GM21526 (cell line): ENCODE data around the gene TAGLN3.

ENCODE experiments used
- ATAC-seq: cut with Tn5 transposase; IDR thresholded peaks from one replicate; pipeline ENCODE4 v1.9.1; 2021; ENCODE audit warnings: moderate library complexity; ENCODE audit not compliant: unreplicated experiment, low FRiP score

TAGLN3 gene

DNA sequence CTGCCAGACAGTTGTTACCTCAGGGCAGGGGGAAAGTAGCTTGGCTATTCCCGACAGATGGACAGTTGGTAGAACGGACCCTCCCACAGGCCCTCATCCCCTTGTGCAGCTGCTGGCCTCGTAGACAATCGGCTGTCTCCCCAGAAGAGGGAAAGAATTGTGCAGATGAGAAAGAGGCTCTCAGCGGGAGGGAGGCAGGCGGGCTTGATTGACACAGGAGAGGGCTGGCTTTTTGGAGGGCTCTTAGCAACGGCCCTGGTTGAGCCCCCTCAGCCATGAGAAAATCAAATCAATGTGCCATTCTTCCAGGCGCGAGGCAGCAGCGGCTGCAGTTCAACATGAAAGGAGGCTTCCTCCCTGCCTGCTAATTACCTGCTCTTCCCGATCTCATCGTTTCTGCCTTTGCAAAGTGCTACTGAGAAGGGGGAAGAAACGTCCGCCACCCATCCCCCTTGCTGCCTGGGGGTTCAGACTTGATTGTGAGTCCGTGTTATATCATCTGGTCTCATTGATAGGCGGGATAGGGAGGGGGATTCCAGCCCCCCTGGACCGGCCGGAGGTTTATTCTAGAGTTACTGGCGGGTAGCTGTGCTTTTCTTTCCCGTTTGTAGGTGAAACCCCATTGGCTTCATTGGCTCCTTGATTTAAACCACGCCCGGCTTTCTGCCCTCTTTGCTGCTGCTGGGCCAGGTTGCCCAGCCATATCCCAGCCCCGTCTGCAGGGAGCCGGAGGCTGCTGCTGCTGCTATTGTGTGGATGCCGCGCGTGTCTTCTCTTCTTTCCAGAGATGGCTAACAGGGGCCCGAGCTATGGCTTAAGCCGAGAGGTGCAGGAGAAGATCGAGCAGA lies at the start of gene TAGLN3:
TAGLN3 (plus strand) TSS at position 287 of the 848 bp plus-strand sequence; CDS start at position 788, 501 bp downstream.
- ATAC-seq: no peak

DNA sequence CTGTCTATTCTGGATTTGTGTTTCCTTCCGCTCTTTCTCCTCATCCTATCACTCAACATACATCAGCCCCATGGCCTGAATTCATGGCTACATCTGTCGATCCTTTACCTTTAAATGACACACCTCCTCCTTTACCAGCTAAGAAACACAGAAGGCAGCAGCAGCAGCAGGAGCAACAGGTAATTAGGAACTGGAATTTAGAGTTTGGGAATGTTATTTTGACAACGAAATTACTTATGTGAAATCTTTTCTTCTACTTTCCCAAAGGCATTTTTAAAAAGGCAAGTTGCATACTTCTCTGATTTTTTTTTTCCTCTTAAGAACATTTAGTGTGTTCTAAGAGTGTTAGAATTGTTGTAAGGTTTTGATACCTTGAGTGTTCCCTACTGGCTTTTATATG lies 49.0 kb upstream of the TAGLN3 start:
- ATAC-seq: no peak

DNA sequence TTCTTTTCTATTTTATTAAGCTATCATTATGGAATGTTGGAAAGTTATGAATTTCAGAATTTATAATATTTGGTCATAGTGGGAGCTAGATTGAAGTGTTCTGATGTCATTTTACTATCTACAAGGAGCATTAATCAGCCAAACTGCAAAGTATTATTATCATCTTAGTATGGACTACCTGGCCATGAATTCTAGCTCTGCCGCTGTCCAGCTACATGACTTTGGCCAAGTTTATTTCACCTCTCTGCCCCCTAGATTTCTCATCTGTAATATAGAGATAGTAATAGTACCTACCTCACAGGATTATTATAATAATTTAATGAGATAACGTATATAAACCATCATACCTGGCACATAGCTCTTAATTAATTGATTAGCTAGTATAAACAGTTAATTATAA lies 47.7 kb upstream of the TAGLN3 start:
- ATAC-seq: no peak

DNA sequence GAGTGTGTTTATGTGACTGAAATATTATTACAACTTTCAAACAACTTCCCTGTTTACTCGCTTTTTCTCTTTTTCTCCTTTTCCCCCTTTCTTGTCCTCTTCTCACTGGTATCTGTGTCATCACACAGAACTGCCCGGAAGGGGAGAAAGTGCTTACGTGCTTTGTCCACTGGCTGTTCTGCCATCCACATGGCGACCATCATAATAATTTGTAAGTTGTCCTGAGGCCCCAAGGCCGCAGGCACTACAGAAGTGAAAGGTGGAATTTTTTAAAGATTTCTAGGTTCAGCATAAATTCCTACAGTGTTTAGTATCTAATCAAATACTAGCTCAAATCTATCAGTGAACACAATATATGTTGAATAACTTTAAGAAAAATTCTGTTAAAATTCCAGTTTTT lies 46.6 kb upstream of the TAGLN3 start:
- ATAC-seq: no peak

DNA sequence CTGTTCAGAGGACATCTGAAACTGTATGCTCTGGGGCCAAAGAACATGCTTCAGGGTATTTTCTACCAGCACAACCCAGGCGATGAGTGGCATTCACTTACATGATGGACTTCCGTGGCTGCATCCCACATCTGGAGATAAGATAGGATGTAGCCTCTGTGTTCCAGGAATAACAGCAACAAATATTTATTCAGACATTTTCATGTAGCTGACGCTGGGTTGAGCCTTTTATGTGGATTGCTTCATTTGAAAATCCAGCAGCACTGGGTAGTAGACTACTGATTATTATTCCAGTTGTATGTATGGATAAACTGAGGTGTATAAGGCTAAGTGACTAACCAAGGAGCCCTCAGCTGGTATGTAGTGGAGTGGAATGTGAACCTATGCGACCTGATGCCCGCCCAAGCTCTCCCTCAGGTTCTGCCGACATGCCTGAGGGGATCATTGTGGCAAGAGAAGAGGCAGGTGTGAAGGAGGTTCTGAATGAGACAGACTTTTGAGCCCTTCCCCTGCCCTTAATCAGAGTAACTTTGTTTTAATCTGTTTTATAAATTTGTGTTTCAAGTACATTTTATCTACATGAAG lies 45.8 kb upstream of the TAGLN3 start:
- ATAC-seq: no peak

DNA sequence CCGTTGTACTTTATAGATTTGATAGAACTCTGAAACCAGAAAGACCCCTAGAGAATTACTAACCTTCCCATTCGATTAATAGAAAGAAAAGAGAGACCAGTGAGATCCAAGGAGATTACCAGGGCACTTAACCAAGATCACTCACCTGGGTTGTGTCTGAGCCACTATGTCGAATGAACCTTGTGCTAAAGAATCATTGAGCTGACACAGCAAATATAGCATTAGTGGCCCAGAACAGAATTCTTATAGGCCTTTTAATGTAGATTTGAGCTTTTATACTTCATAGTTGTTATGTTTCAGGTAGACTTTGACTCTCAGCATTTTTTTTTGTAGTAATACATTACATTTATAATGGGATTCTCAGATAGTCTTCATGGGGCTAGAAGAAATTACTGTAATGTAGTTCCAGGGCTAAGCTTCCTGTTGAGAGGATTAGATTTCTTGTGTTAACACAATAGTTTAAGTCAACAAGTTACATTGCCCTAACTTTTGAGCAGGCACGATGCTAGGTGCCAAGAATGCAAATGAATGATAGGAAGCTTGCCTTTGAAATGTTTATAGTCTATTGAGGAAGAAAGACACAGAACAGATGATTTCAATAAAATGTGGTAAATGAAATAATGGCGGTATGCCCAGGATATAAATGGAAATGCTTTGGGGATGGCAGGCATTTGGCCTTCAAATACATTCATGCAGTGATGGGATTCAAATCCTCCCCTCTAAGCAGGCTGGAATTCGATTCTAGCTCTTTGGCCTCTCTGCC lies 44.3 kb upstream of the TAGLN3 start:
- no peak for ATAC-seq

DNA sequence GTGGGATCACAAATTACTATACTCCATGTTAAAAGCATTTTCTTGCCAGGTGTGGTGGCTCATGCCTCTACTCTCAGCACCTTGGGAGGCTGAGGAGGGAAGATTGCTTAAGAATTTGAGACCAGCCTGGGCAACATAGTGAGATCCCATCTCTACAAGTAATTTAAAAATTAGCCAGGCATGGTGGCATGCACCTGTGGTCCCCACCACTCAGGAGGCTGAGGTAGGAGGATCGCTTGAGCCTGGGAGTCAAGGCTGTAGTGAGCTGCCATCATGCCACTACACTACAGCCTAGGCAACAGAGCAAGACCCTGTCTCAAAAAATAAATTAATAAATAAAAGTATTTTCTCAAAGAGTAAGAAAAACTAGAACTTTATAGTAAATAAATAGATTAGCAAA lies 42.8 kb upstream of the TAGLN3 start:
- no peak for ATAC-seq

DNA sequence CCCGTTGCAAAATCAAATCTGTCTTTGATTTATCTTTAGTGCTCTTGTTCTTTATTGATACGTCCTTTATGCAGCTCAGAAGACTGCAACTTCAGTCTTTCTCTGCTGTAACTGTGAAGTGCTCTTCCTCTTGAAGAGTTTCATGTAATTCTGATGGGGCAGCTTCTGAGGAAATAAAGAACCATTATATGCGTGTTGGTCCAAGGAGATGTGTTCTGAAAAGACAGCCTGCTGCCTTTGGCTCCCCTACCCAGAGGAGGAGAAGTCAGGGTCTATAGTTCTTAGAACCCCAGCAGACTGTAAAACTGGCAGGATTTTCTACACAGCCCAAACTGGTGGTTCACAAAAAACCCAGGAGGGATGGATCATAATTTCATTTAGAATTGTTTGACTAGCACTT lies 42.3 kb upstream of the TAGLN3 start:
- ATAC-seq: no peak

DNA sequence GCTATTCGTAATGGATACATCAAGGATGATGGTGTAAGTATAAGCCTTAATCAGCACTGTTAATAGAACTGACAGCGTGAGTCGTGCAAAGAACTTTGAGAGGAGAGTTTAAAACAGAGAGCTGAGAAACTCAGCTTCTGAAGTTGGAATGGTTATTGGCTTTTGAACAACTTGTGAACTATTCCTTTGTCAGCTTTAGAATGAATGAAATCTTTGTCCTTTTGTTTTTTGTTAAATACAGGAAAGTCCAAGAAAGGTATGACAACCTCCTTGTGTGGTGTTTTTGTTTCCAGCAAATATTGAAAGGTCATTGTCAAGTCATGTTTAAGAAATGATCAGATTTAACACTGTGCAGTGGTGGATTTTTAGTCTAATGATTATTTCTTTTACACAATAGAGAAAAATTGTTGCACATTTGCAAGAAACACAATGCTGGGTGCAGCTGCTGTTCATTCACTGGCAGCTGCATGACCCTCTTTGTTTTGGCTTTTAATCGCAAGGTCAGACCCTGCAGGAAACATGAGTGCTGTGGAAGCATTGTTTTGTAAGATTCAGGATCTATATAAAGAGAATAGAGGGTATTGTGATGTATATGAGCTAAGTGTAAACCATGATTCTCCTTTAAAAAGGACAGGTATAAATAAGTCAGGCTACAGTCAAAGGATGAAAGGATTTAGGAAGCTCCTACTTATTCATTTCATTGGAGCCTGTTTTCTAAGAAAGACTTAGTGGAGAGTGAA lies 41.6 kb upstream of the TAGLN3 start:
- ATAC-seq: no peak

DNA sequence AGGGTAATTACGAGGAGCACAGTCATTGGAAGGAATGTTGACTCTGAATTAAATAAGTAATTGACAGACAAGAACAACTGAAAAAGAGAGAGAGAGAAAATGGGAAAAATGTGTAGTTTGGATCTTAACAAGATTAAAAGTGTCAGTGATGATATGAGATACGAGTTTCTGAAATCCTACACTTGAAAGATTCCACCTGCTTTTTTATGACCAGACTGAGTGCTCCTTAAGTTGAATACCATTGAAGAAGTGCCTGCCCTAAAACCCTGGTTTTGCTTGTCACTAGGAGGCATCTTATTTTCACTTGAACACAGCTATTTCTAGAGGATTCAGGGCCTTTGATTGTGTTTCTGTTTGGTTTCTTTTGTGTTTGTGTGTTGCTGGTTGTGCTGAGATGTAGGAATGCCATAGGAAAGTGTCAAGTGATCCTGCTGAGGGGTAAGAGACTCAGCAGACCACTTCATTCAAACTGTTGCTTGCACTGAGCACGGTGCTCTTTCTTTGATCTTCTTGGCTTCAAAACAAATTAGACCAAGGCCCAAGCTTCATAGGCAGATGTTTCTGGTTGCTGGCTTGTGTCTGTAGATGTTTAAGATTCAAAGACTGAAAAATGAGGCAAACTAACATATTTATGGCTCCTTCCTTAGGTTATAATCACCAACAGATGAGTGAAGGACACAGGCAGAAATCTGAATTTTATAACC lies 37.1 kb upstream of the TAGLN3 start:
- no peak for ATAC-seq

DNA sequence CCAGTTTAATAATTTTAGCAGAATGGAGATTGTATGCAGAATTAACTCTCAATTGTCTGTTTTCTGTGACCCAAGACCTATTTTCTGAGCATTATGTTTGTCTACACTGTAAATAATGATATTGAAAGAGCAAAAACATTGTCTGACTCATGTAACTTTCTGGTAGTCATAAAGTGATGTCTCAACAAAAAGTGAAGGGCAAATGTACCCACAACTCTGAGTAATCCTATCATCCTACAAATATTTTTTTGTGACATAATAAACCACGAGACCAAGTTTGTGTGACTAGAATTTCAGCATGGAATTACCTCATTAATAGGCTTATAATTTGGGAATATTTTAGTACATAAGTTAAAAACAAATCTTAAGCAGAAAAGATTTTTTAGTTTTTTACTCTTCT lies 35.3 kb upstream of the TAGLN3 start:
- ATAC-seq: no peak

DNA sequence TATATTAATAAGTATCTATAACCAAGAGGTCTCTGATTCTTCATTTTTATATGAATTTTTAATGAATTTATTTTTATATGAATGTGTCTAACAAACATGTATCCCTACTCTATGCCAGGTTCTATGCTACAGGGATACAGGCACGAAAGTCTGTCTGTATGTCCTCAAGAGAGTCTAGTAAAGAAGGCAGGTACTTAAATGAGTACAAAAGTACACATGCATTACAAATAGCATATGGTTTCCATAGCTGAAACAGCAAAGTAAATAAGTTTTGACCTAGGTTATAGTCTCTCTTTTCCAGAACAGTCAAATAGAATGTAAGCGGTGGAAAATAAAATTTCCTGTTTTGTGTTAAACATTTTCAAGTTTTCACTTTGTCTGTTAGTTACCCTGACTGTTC lies 33.2 kb upstream of the TAGLN3 start:
- ATAC-seq: no peak

DNA sequence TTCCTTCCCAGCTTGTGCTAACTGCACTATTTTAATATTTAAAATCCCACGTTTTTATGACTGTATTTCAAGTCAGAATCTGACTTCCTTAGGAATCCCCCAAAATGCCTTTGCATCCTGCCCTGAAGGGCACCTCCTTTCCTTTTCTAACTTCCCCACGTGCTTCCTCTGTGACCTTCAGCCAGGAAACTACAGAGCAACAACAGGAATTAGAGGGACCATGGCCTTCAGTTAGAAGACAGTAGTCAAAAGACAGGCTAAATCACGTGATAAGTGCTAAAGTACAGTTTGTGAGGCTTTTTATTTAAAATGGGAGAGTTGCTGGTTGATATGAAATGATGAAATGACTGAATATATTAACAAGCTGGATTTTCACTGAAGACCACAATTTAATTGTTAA lies 31.7 kb upstream of the TAGLN3 start:
- no peak for ATAC-seq

DNA sequence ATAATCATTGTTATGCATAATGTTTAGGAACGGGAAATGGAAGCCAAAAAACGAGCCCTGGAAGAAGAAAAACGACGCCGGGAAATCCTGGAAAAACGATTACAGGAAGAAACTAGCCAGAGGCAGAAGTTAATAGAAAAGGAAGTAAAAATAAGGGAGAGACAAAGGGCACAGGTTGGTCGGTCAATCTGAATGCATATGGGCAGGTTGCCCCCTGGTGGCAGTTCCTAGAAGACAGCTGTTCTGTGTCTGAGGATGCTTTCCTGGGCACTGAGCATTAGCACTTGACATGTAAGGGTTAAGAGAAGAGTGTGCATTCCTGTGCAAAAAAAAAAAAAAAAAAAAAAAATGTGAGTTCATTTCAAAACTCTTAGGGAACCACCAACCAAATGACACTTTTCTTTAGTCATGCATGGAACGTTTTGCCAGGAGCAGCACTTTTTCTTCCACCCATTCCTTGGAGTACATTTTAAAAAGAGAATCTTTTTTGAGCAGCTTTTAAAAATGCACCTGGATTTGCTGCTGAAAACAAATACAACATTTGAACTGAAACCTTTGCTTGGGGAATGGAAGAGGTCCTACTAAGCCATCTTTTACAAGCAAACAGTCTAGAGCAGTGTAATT lies 31.0 kb upstream of the TAGLN3 start:
- peak; percentile 92 for ATAC-seq

DNA sequence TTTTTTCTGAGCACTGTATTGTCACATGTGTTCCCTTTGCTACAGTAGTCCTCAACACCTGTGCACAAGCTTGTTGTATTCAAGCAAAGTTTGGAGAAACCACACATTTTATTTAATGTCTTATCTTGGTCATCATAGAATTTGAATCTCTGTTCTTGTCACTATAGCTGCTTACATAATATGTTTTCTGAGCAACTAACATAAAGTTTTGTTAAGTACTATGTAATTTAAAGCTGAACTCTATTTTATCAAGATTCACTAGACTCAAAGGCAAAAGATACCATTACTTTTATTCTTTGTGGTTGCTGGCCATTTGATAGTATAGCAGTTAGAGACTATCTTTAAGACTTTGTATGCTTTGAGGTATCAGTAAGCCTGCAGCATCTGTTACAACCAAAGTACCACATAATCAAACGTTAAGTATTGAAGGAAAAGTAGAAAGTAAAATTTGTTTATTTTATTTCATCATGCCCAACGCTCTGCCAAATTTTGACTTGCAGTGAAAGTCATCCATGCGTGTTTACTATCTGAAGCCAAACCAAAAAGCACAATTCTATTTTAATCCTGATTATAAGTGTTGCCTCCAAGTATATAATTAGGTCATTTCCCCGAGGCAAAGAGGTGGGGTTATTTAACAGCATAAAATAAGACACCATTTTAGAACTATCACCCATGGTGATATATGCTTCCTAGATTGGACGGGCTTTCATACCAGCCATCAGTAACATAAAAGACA lies 30.2 kb upstream of the TAGLN3 start:
- no peak for ATAC-seq

DNA sequence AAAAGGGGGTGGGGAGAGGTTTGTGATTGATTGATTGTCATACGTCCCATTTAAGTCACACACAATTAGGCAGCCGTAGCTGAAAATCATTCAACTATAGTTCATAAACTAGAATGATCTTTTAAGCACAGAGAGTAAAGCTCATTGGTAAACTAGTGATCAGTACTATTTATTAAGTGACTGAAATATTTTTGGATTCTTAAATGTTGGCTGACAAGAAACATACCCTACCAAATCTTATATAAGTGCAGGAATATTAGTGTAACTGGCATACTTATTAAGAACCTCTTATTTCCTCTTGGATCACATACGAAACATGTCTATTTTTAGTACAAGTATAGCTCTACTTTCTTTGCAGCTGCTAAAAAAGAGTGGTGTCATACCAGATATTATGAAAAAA lies 28.3 kb upstream of the TAGLN3 start:
- no peak for ATAC-seq

DNA sequence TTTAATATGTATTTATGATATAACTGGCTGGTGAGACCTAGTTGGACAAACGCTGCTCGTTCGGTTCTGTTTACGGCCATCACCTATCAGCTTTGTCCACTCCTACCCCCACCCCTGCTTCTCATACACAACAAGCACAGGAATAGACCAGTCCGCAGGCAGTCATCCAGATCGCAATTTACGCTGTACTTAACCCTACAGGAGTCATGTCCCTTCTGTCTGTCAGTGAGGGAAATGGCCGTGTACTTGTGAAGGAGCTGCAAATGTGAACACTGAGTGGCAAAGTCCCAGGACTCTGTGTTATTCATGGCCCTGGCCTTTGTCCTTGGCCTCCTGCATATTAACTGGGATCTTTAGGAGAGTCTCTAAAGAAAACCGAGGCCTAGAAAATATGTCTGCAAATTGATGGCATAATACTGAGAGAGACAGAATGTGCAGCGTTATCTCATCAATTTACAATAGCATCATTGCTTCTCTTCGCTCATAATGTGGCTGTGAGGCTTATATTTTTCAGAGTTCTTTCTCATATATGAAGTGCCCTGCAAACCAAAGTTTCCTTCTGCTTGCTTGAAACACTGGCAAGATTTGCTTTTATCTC lies 27.1 kb upstream of the TAGLN3 start:
- ATAC-seq: no peak

DNA sequence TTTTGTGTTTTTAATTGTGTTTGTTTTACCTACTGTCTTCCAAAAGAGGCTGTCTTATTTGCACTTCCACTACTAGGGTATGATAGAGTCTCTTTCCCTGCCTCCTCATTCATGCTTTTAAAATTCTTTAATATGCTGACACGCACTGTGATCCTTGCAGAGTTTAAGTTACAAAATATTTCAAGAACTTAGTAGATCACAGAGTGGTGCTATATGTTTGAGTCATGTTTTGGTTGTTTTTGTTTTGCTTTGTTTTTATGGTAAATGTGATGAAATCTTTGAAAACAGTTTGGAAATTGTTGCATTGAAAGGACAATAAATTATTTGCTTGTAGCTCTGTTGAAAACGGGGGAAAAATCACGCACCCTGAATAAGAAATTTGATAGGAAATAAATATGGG lies 25.8 kb upstream of the TAGLN3 start:
- ATAC-seq: no peak

DNA sequence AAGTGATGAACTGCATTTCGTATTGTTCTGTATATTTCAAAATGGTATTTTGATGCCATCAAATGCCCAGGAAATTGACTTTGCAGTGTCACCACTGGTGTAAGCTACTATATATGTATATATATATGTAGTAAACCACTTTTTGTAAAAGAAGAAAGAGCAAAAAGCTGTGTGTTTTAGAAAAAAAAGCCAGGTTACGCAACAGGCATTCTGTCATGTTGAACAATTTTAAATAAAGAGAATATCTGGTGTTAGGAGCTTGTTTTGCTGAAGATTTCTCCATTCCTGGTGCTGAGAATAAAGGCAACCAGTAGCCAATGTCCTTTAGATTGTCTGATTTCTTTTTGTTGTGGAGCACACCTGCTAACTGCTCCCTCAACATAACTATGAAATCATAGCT lies 23.6 kb upstream of the TAGLN3 start:
- ATAC-seq: no peak
